GM23338 (cell line): Measurements from ENCODE around the gene LYZ. TPM values are rescaled to one million over a fixed set of nuclear protein-coding genes. Genes with fewer than 3 reads are reported as not detected.

Experiments
- ATAC-seq: fragments of 200-7000 bp; cut with Tn5 transposase; 3 replicates; pipeline ENCODE4 v1.9.1; 2020
- DNase-seq: peaks from one replicate; pipeline ENCODE4 v3.0.0-alpha.2; 2015; ENCODE audit warnings: low spot score
- H2AFZ ChIP-seq: fragments of 200-600 bp; sonication (generic); 2 replicates; pipeline ENCODE4 v1.8.0; 2016; ENCODE audit warnings: antibody characterized with exemption, mild to moderate bottlenecking, moderate library complexity
- H3F3A ChIP-seq: fragments of 200-600 bp; sonication (generic); replicated peaks from 2 replicates; pipeline ENCODE4 v1.8.0; 2017; ENCODE audit warnings: antibody characterized with exemption, mixed run types, low read depth
- H3K27ac ChIP-seq: fragments of 200-600 bp; sonication (generic); 2 replicates; pipeline ENCODE4 v1.6.1; 2016; ENCODE audit warnings: low read depth
- H3K27me3 ChIP-seq: fragments of 200-600 bp; sonication (generic); 2 replicates; pipeline ENCODE4 v1.8.0; 2016; ENCODE audit warnings: mild to moderate bottlenecking, mixed run types, moderate library complexity; ENCODE audit not compliant: insufficient read depth
- H3K36me3 ChIP-seq: fragments of 200-600 bp; sonication (generic); 2 replicates; pipeline ENCODE4 v1.8.0; 2016; ENCODE audit warnings: mild to moderate bottlenecking; ENCODE audit not compliant: insufficient read depth
- H3K4me1 ChIP-seq: fragments of 200-600 bp; sonication (generic); 2 replicates; pipeline ENCODE4 v1.8.0; 2016; ENCODE audit warnings: mild to moderate bottlenecking, moderate library complexity; ENCODE audit not compliant: insufficient read depth
- H3K4me2 ChIP-seq: fragments of 200-600 bp; sonication (generic); 2 replicates; pipeline ENCODE4 v1.7.1; 2017; ENCODE audit warnings: mixed run types
- H3K4me3 ChIP-seq: fragments of 200-600 bp; sonication (generic); 2 replicates; pipeline ENCODE4 v1.6.1; 2016; ENCODE audit warnings: mixed run types
- H3K79me2 ChIP-seq: fragments of 200-600 bp; sonication (generic); replicated peaks from 2 replicates; pipeline ENCODE4 v1.8.0; 2017; ENCODE audit warnings: mild to moderate bottlenecking; ENCODE audit not compliant: insufficient read depth
- H3K9me2 ChIP-seq: fragments of 200-600 bp; sonication (generic); 2 replicates; pipeline ENCODE4 v1.8.0; 2017; ENCODE audit not compliant: insufficient read depth
- H4K20me1 ChIP-seq: fragments of 200-600 bp; sonication (generic); replicated peaks from 2 replicates; pipeline ENCODE4 v1.8.0; 2017; ENCODE audit warnings: mild to moderate bottlenecking; ENCODE audit not compliant: insufficient read depth
- H3K27ac Mint-ChIP-seq: 2 replicates; pipeline ENCODE4 v1.8.0; 2020; ENCODE audit warnings: inconsistent platforms, mild to moderate bottlenecking, moderate library complexity, mixed read lengths
- H3K27me3 Mint-ChIP-seq: 3 replicates; pipeline ENCODE4 v1.8.0; 2022; ENCODE audit warnings: low read depth, mild to moderate bottlenecking, moderate library complexity, mixed read lengths, inconsistent platforms; ENCODE audit not compliant: insufficient read depth, poor library complexity
- H3K36me3 Mint-ChIP-seq: 3 replicates; pipeline ENCODE4 v1.8.0; 2021; ENCODE audit warnings: low read depth, mild to moderate bottlenecking, inconsistent platforms, moderate library complexity, mixed read lengths
- H3K4me1 Mint-ChIP-seq: 3 replicates; pipeline ENCODE4 v1.8.0; 2020; ENCODE audit warnings: mild to moderate bottlenecking, inconsistent platforms, mixed read lengths
- H3K4me3 Mint-ChIP-seq: 3 replicates; pipeline ENCODE4 v1.8.0; 2021; ENCODE audit warnings: moderate library complexity, mild to moderate bottlenecking, inconsistent platforms, mixed read lengths
- H3K9me3 Mint-ChIP-seq: 3 replicates; pipeline ENCODE4 v1.8.0; 2020; ENCODE audit warnings: moderate library complexity, mild to moderate bottlenecking, inconsistent platforms, mixed read lengths
- CREB1 ChIP-seq: fragments of 250-450 bp; sonication (Bioruptor Pico); IDR thresholded peaks from 2 replicates; pipeline ENCODE4 v1.5.0; 2020; ENCODE audit warnings: low read depth, mild to moderate bottlenecking, moderate library complexity
- EZH2phosphoT487 ChIP-seq: fragments of 200-600 bp; sonication (generic); IDR thresholded peaks from one replicate; pipeline ENCODE4 v1.8.1; 2018; ENCODE audit warnings: antibody characterized with exemption; ENCODE audit not compliant: unreplicated experiment
- polyA plus RNA-seq: library from polyadenylated mRNA; unstranded; fragments of >200 nt; fragmentation: Nextera tagmentation; extraction: Ambion mirVana; gene quantifications from 2 replicates; pipeline ENCODE4 v1.2.1, GENCODE V29; 2016
- total RNA-seq: library from RNA; depleted of rRNA; stranded (reverse); fragments of >200 nt; shearing (Covaris generic); gene quantifications from 2 replicates; pipeline ENCODE4 v1.2.3, GENCODE V29; 2014
- TF ChIP-seq, protein P1 (sequence below), 2 experiments: fragments of 200-600 bp in 1 of 2; sonication (generic) in 1 of 2; conservative IDR thresholded peaks; 2 replicates each; pipeline versions ENCODE4 v1.5.1 to v1.6.1; 2016 to 2017; ENCODE audit warnings: antibody characterized with exemption in 2 of 2, low read depth in 2 of 2, mild to moderate bottlenecking in 2 of 2, moderate library complexity in 1 of 2

LYZ gene
- total and polyA plus RNA-seq, 2 experiments from 2014 or later, result not detected

DNA sequence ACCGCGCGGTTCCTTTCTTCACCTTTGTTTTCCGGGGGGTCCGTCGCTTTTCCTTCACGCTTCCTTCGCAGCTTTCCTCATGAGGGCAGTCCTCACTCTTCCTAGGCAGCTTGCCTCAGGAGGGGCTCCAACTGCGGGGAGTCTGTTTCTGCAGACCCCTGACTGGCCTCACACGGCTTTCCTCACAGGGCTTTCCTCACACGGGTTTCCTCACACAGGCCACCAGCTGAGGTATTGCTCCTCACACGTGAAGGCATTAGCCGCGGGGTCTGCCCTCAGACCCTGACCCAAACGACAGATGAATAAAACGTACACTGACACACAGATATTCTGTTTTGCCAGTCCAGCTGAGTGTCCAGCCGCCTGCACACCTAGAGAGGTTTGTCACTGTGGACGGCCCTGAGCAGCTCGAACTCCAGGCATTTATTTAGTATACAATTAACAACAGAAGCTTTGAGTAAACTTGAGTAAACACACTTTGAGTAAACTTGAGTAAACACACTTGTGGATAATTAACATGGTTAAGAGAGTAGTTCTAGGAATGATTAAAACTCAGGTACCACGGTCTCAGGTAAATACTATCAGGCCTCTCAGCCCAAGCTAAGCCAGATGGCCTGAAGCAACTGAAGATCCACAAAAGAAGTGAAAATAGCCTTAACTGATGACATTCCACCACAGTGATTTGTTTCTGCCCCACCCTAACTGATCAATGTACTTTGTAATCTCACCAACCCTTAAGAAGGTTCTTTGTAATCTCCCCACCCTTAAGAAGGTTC lies 16.1 kb upstream of the LYZ start:
- H3K4me3 ChIP-seq, result peak overlapping the region; percentile 48; the same call in 1 of the 2 replicates
- peak overlapping the region; percentile 74 for H3K4me2 ChIP-seq
- no peaks in the 10 kb centered on the region for H3K9me3 Mint-ChIP-seq
- ATAC-seq, result peak; percentile 19
- H3K27me3 ChIP-seq, result no peaks in the 10 kb centered on the region
- H3K79me2 ChIP-seq, result no peaks in the 10 kb centered on the region
- 0 out of 2 replicates have a peak, but pooled peaks cover 4% of the 10 kb centered on the region for H3F3A ChIP-seq
- H3K27ac Mint-ChIP-seq, result peak overlapping the region; percentile 93
- H3K27ac ChIP-seq, result peak overlapping the region; percentile 92
- peaks cover 54% of the 10 kb centered on the region for H3K4me1 Mint-ChIP-seq
- H2AFZ ChIP-seq, result peak overlapping the region; percentile 23
- no peaks in the 10 kb centered on the region for H3K9me2 ChIP-seq
- DNase-seq, result no peak
- no peaks in the 10 kb centered on the region for H3K36me3 ChIP-seq
- H3K27me3 Mint-ChIP-seq, result no peaks in the 10 kb centered on the region
- H3K4me3 Mint-ChIP-seq, result peak overlapping the region; percentile 74
- no peaks in the 10 kb centered on the region for H4K20me1 ChIP-seq
- H3K36me3 Mint-ChIP-seq, result no peaks in the 10 kb centered on the region
- peaks cover 41% of the 10 kb centered on the region for H3K4me1 ChIP-seq
- TF ChIP-seq, protein P1, sequence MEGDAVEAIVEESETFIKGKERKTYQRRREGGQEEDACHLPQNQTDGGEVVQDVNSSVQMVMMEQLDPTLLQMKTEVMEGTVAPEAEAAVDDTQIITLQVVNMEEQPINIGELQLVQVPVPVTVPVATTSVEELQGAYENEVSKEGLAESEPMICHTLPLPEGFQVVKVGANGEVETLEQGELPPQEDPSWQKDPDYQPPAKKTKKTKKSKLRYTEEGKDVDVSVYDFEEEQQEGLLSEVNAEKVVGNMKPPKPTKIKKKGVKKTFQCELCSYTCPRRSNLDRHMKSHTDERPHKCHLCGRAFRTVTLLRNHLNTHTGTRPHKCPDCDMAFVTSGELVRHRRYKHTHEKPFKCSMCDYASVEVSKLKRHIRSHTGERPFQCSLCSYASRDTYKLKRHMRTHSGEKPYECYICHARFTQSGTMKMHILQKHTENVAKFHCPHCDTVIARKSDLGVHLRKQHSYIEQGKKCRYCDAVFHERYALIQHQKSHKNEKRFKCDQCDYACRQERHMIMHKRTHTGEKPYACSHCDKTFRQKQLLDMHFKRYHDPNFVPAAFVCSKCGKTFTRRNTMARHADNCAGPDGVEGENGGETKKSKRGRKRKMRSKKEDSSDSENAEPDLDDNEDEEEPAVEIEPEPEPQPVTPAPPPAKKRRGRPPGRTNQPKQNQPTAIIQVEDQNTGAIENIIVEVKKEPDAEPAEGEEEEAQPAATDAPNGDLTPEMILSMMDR (conservative IDR thresholded peaks at IDR 0.05; ENCODE audit: low read depth in 2 of 2), result 0 out of 4 replicates have a peak, but pooled peaks of 1 of the 2 experiments have one; percentile 9
- TF ChIP-seq CREB1 (CRISPR knock-in tag), result no peak

DNA sequence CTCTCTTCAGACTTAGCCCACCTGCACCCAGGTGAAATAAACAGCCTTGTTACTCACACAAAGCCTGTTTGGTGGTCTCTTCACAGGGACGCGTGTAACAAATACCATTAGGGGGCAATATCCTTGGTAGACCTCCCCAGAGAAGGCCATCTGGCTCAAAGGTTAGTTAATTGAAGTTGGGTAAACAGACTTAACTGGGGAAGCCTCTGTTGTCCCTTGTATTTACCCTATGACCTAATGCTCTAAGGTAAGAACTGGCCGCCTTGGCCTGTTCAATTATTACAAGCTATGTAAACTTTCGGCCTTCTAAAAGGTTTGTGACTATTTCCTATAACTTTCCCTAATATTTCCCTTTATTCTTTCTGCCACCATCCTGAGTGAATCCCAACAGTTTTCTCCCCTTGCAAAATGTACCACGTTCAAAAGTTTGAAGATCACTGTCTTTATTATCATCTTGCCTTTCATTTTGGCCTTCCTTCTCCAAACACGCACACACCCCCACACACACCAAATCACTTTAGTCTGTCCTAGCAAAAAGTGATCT lies 15.3 kb upstream of the LYZ start:
- H3K9me3 Mint-ChIP-seq, result no peaks in the 10 kb centered on the region
- peaks cover 51% of the 10 kb centered on the region for H3K4me1 Mint-ChIP-seq
- H3K27ac ChIP-seq, result no peak overlapping the region
- no peak overlapping the region for H3K4me2 ChIP-seq
- no peak overlapping the region for H2AFZ ChIP-seq
- H3K27me3 ChIP-seq, result no peaks in the 10 kb centered on the region
- no peaks in the 10 kb centered on the region for H3K9me2 ChIP-seq
- H4K20me1 ChIP-seq, result no peaks in the 10 kb centered on the region
- no peaks in the 10 kb centered on the region for H3K36me3 ChIP-seq
- H3K4me3 ChIP-seq, result no peak overlapping the region
- no peaks in the 10 kb centered on the region for H3K79me2 ChIP-seq
- ATAC-seq (no peak), DNase-seq (no peak)
- peak overlapping the region; percentile 80 for H3K27ac Mint-ChIP-seq
- no peak overlapping the region for H3K4me3 Mint-ChIP-seq
- 0 out of 2 replicates have a peak, but pooled peaks cover 4% of the 10 kb centered on the region for H3F3A ChIP-seq
- TF ChIP-seq CREB1 (CRISPR knock-in tag) (no peak), EZH2phosphoT487 (no peak)
- TF ChIP-seq, protein P1 (conservative IDR thresholded peaks at IDR 0.05; ENCODE audit: low read depth in 2 of 2), result 0 out of 4 replicates have a peak, but pooled peaks of 1 of the 2 experiments have one; percentile 8
- H3K27me3 Mint-ChIP-seq, result no peaks in the 10 kb centered on the region
- H3K4me1 ChIP-seq, result peaks cover 36% of the 10 kb centered on the region
- H3K36me3 Mint-ChIP-seq, result no peaks in the 10 kb centered on the region
